Pulmonary artery endothelial cell (primary cell): ENCODE results near the gene OR5L2. TPM values are rescaled to one million over a fixed set of nuclear protein-coding genes. Genes with fewer than 3 reads are reported as not detected.
"Not testable (repeated sequence)": the region's sequence is repeated elsewhere in the genome, so short reads cannot be mapped to it uniquely, and the experiment has no call there.

Experiments
- DNase-seq: peaks from one replicate; pipeline ENCODE4 v3.0.0-alpha.2; 2011; ENCODE audit warnings: low read depth, low spot score
- total RNA-seq: library from RNA; depleted of rRNA; stranded (reverse); fragments of >200 nt; gene quantifications from 2 replicates; pipeline ENCODE4 v1.2.3, GENCODE V29; 2014

Gene OR5L2
- not detected in 2 replicates for total RNA-seq

DNA sequence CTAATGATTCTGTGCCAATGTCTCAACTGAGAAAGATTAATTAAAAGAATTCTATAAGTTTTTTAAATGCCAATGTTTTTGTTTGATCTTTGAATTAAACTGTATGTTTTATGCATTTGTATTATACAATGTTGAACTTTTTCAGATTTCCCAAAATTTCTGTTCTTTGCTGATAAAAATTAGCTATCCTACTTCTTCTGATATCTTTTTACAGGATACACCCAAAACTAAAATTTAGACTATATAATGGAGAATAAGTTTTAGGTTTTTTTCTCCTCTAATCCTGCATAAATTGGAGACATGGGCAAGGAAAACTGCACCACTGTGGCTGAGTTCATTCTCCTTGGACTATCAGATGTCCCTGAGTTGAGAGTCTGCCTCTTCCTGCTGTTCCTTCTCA lies at the start of gene OR5L2:
OR5L2 (plus strand) TSS at position 301 of the 400 bp plus-strand sequence; CDS start at position 301, 0 bp downstream.
- no peak for DNase-seq

DNA sequence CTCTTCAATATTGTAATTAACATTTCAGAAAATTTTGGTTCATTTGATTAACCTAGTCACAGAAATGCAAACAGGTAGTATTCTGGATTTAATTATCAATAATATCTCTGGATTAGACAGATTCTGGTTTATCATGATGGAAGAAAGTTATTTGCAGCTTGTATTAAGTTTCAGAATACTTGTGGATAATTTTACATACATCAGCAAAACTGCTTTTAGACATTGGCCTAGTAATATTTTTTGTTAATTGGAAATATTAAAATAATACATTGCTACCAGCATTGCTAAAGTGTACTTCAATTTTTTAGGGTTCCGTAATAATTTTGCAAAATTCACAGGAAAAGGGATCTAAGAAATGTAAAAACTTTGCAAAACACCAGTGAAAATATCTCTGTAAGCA lies 35.4 kb upstream of the OR5L2 start:
- DNase-seq, result no peak

DNA sequence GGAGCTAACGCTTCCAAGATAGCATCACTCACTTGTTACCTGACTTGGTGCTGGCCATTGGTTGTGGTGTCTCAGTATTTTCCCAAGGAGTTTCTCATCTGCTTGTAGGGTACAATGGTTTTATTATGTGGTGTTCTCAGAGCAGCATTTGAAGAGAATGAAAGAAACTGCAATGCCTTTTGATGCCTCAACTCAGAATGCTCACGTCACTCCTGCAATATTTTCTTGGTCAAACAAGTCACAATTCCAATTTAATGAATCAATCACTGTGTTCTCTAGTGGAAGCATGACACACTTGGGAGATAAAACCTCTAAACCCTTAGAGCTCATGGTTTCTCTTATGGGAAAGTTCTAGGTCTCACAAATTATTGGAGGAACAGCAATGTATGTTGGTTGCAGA lies 33.7 kb upstream of the OR5L2 start:
- no peak for DNase-seq

DNA sequence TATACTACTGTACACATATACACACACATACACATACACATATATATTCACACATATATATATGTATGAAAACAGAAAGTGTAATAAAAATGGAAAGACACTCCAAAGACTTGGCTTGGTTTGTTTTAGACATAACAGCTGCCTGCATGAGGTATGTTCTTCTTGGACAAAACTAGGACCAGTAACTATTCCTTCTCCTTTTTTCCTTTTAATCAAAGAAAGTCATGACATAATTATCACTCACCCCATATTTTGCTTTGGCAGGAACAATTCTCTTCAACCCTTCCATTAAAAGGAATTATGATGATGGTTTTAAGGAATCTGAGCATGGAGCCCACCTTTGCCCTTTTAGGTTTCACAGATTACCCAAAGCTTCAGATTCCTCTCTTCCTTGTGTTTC lies 31.8 kb upstream of the OR5L2 start, which contains the start of gene OR5D14:
OR5D14 (plus strand) TSS at position 301 of the 400 bp plus-strand sequence; CDS start at position 301, 0 bp downstream.
- no peak for DNase-seq

DNA sequence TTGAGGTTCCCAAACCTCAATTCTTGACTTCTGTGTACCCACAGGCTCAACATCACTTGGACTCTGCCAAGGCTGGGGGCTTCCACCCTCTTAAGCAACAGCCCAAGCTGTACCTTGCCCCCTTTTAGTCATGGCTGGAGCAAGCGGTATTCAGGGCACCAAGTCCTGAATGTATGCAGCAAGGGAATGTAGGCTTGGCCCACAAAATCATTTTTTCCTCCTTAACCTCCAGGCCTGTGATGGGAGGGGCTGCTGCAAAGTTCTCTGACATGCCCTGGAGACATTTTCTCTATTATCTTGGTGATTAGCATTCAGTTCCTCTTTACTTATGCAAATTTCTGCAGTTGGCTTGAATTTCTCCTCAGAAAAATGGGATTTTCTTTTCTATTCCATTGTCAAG lies 20.8 kb upstream of the OR5L2 start:
- DNase-seq, result no peak

DNA sequence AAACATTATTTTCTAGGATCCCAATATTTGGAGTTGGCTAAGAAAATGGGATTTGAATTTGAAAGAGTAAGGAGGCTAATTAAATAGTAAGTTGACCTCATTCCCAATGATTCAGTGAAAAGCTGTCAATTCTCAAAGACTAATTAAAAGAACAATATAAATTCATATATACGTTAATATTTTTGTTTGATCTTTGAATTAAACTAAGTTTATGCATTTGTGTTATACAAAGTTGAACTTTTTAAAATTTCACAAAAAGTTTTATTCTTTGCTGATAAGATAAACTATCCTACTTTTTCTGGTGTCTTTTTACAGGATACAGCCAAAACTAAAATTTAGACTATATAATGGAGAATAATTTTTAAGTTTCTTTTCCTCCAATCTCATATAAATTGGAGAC lies 16.0 kb upstream of the OR5L2 start, which contains the start of gene OR5L1:
OR5L1 (plus strand) TSS at position 301 of the 400 bp plus-strand sequence. CDS start 100 bp downstream, outside the sequence.
- DNase-seq, result no peak

DNA sequence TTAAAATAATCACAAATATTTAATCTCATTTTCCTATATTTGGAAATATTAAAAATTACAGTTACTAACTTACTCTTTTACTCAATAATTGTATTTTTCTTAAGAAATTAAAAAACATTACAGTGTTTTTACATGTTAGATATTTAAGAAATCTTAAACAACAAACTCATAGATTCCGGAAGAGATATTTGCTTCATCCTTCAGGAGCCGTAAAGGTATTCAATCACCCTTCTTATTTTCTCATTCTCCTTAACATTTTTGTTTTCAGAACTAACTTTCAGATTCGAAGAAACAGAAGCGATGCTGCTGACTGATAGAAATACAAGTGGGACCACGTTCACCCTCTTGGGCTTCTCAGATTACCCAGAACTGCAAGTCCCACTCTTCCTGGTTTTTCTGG lies 7.7 kb upstream of the OR5L2 start, which contains the start of gene OR5D18:
OR5D18 (plus strand) TSS at position 301 of the 400 bp plus-strand sequence; CDS start at position 301, 0 bp downstream.
- DNase-seq, result no peak

DNA sequence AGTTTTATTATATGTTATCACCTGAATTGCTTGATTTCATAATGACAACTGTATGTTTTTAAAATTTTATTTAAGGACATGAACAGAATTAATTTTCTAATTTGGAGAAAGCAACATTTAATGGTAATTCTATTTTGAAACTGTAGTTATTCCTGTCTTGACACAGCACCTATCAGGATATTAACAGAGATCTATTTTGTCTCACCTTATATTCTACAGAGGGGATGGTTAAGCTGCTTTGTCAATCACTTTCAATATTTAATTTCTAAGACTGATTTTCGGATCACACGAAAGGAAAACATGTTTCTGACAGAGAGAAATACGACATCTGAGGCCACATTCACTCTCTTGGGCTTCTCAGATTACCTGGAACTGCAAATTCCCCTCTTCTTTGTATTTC lies 11.4 kb downstream of the OR5L2 start, which contains the start of gene OR5D16:
OR5D16 (plus strand) TSS at position 301 of the 400 bp plus-strand sequence; CDS start at position 301, 0 bp downstream.
- DNase-seq, result no peak

DNA sequence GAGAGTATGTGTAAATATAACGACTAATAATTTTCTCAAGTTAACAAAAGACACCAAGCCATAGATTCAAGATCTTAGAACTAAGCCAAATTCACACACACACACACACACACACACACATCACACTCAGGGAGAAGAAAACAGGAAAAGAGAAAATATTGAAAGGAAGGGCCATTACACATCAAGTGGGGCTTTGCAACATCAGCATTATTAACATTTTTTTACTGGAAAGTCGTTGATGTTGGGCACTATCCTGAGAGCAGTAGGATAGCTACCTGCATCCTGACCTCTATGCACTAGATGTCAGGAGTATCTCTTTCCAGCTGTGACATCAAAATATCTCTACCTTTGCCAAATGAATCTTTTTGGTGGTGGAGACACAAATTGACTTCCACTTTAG lies 20.4 kb downstream of the OR5L2 start:
- no peak for DNase-seq

DNA sequence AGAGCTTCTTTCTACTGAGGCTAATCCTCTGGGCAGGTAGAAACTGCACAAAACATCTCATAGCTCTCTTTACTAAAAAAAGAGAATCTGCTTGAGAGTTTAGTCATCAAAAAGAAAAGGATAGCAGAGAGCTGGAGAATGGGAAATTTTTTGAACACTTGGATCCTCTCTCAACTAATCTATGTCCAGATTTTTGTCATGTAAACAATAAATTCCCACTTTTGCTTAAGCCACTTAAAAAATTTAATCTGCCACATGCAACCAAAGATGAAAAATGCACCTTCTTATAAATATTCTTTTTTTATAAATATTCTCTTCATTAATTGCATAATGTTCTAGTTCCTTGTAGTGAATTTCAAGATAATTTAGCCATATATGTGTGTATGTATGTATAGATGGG lies 22.0 kb downstream of the OR5L2 start:
- no peak for DNase-seq

DNA sequence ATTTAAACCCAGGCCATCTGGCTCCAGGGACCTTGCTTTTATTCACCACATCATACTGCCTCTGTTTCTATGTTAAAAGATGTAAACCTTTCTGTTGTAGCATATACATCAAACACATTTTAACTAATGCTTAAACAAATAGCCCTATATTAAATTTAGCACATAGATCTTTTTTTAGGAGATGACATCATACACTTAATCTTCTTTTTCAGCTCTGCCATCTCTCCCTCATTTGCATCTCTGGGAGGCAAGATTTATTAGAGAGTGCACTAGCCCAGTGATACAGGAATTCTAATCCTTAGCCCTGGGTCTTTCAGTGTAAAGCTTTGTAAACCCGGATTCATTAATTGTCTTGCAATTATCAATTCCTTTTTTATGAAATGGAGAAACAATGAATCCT lies 25.1 kb downstream of the OR5L2 start:
- DNase-seq, result no peak

DNA sequence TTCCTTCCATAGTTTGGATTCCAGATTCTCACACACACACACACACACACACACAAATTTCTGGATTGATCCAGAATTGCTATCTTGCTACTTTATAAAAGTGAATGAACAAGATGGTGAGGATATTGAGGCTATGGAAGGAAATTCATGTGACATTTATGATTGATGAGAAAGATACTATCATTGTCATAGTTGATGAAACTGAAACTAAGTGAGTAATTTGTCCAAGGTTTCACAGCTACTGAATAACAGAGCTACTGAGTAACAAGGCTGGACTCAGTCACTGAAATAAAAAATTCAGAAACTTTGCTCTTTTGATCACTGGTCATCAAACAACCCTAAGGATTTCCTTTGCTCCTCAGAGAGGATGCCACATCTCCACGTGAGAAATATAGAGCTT lies 27.7 kb downstream of the OR5L2 start:
- DNase-seq, result no peak

DNA sequence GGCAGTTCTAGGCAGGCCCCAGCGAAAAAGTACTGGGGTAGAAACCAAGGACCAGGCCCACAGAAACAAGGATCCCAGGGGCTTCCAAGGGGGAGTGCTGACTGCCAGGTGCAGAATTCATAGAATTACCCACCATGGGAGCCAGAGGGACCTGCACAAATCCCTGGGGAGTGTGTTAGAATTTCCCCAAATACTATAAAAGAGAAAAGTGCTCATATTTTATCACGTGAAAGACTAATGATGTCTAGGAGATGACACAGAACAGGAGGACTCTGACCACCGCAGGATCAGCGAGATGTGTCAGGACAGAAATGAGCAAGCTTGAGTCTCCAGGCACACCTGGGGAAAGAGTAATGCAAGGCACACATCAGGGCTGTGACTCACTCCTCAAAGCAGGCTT lies 40.3 kb downstream of the OR5L2 start:
- not testable (repeated sequence) for DNase-seq

DNA sequence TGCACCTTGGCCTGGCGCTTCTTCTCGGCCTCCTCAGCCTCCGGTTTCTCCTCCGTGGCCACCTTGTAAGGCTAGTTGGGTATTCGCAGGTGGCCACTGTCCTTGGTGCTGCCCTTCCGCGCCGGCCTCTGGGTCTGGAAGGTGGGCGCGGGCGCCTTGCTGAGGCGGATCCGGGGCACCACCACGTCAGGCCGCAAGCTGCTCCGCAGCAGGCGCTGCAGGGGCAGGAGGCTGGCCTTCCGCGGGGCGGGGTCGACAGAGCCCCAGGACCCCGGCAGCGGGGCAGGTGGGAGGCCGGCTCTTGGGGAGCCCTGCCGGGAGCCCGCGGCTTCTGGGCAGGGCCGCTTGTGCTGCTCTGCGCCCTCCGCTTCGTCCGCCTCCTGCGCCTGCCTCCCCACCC lies 45.7 kb downstream of the OR5L2 start:
- DNase-seq, result not testable (repeated sequence)

DNA sequence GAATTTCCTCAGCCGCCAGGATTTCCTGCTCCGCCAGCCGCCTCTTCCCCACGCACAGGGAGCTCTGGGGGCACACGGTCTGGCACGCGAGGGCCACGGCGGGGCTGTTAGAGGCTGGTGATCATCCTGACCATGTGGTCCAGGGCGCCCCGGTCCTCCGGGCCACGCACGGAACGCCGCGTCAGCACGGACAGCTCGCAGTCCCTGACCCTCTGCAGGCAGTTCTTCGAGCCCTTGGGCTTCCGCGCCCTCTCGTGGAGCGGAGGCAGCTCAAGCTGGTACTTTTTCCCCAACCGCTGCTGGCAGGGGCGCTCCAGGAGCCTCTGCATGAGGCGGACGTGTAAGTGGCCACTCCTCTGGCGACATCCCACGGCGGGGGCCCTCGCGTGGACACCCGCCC lies 46.1 kb downstream of the OR5L2 start:
- DNase-seq, result not testable (repeated sequence)

Other genes starting within 250 kb of the OR5L2 start
- gene OR4C11, start 219.6 kb upstream of the OR5L2 start, total RNA-seq, result not detected in 2 replicates
- gene OR4P4, start 192.1 kb upstream of the OR5L2 start, total RNA-seq, result not detected in 2 replicates
- gene OR4S2, start 178.9 kb upstream of the OR5L2 start, total RNA-seq, result not detected in 2 replicates
- gene OR4C6, start 165.0 kb upstream of the OR5L2 start, total RNA-seq, result not detected in 2 replicates
- gene OR5D13, start 53.8 kb upstream of the OR5L2 start, total RNA-seq, result not detected in 2 replicates
- gene OR5D14, start 31.7 kb upstream of the OR5L2 start, total RNA-seq, result not detected in 2 replicates
- gene OR5L1, start 15.9 kb upstream of the OR5L2 start, total RNA-seq, result not detected in 2 replicates
- not detected in 2 replicates for gene OR5D18, start 7.6 kb upstream of the OR5L2 start, total RNA-seq
- not detected in 2 replicates for gene OR5D16, start 11.5 kb downstream of the OR5L2 start, total RNA-seq
- gene TRIM51, start 56.1 kb downstream of the OR5L2 start, total RNA-seq, result not detected in 2 replicates
- gene OR5W2, start 87.4 kb downstream of the OR5L2 start, total RNA-seq, result not detected in 2 replicates
- not detected in 2 replicates for gene OR5I1, start 109.2 kb downstream of the OR5L2 start, total RNA-seq
- not detected in 2 replicates for gene OR10AG1, start 142.7 kb downstream of the OR5L2 start, total RNA-seq
- not detected in 2 replicates for gene OR5F1, start 167.4 kb downstream of the OR5L2 start, total RNA-seq
- gene OR5AS1, start 200.4 kb downstream of the OR5L2 start, total RNA-seq, result not detected in 2 replicates